Liver (tissue), 9 donors: ENCODE measurements around the gene EFCAB12. TPM values are rescaled to one million over a fixed set of nuclear protein-coding genes. Genes with fewer than 3 reads are reported as not detected.

Experiments
- DNase-seq: peaks from one replicate; pipeline ENCODE4 v3.0.0-alpha.2; 2017; ENCODE audit warnings: low spot score
- H3K27ac ChIP-seq, 2 donors: one replicate each; pipeline ENCODE4 v1.7.0; 2013; ENCODE audit warnings: inconsistent platforms in 2 of 2, low read length in 2 of 2, control low read depth in 1 of 2, low read depth in 1 of 2, mild to moderate bottlenecking in 1 of 2
- H3K27me3 ChIP-seq, 4 donors: one replicate each; pipeline versions ENCODE4 v1.6.1 to v1.7.0; 2013; ENCODE audit warnings: low read length in 3 of 4, inconsistent platforms in 1 of 4, mild to moderate bottlenecking in 1 of 4, moderate library complexity in 1 of 4; ENCODE audit not compliant: control insufficient read depth in 4 of 4, insufficient read depth in 4 of 4
- H3K36me3 ChIP-seq, 4 donors: one replicate each; pipeline versions ENCODE4 v1.6.1 to v1.7.0; 2013; ENCODE audit warnings: low read length in 3 of 4, mild to moderate bottlenecking in 3 of 4, low read depth in 1 of 4, moderate library complexity in 1 of 4; ENCODE audit not compliant: control insufficient read depth in 4 of 4, insufficient read depth in 3 of 4
- H3K4me1 ChIP-seq, 4 donors: one replicate each; pipeline versions ENCODE4 v1.6.1 to v1.7.0; 2013; ENCODE audit warnings: low read length in 3 of 4, mild to moderate bottlenecking in 3 of 4, moderate library complexity in 1 of 4; ENCODE audit not compliant: control insufficient read depth in 4 of 4, insufficient read depth in 4 of 4
- H3K4me3 ChIP-seq, 3 donors: one replicate each; pipeline versions ENCODE4 v1.6.1 to v1.7.0; 2013; ENCODE audit warnings: low read length in 3 of 3, control low read depth in 1 of 3, low read depth in 1 of 3, mild to moderate bottlenecking in 1 of 3
- H3K9ac ChIP-seq, 2 donors: one replicate each; pipeline ENCODE4 v1.7.0; 2013; ENCODE audit warnings: low read length in 2 of 2, mild to moderate bottlenecking in 2 of 2, moderate library complexity in 2 of 2, control low read depth in 1 of 2, low read depth in 1 of 2
- H3K9me3 ChIP-seq, 4 donors: one replicate each; pipeline versions ENCODE4 v1.6.1 to v1.7.0; 2013; ENCODE audit warnings: low read length in 3 of 4; ENCODE audit not compliant: control insufficient read depth in 4 of 4
- ATF3 ChIP-seq: IDR thresholded peaks from 2 replicates; pipeline ENCODE4 v1.6.1; 2016; ENCODE audit warnings: antibody characterized with exemption
- EGR1 ChIP-seq, 2 donors: IDR thresholded peaks; 2 replicates each; pipeline ENCODE4 v1.6.1; 2016 to 2018; ENCODE audit warnings: antibody characterized with exemption in 2 of 2, low read depth in 2 of 2
- GABPA ChIP-seq, 2 donors: IDR thresholded peaks in 1 of 2; conservative IDR thresholded peaks in 1 of 2; 2 replicates each; pipeline ENCODE4 v1.6.1; 2016; ENCODE audit warnings: antibody characterized with exemption in 2 of 2, mild to moderate bottlenecking in 1 of 2, moderate library complexity in 1 of 2
- HNF4A ChIP-seq, 2 donors: conservative IDR thresholded peaks; 2 replicates each; pipeline ENCODE4 v1.6.1; 2016; ENCODE audit warnings: antibody characterized with exemption in 2 of 2, mild to moderate bottlenecking in 2 of 2
- HNF4G ChIP-seq: IDR thresholded peaks from 2 replicates; pipeline ENCODE4 v1.6.1; 2016; ENCODE audit warnings: antibody characterized with exemption
- JUND ChIP-seq, 2 donors: IDR thresholded peaks; 2 replicates each; pipeline ENCODE4 v1.6.1; 2016; ENCODE audit warnings: antibody characterized with exemption in 2 of 2
- MAX ChIP-seq: IDR thresholded peaks from 2 replicates; pipeline ENCODE4 v1.6.1; 2016; ENCODE audit warnings: antibody characterized with exemption
- NR2F2 ChIP-seq: IDR thresholded peaks from 2 replicates; pipeline ENCODE4 v1.6.1; 2016; ENCODE audit warnings: antibody characterized with exemption
- RAD21 ChIP-seq, 2 donors: IDR thresholded peaks; 2 replicates each; pipeline ENCODE4 v1.6.1; 2016; ENCODE audit warnings: antibody characterized with exemption in 2 of 2, mild to moderate bottlenecking in 2 of 2
- RXRA ChIP-seq, 2 donors: IDR thresholded peaks; 2 replicates each; pipeline ENCODE4 v1.6.1; 2017 to 2018; ENCODE audit warnings: antibody characterized with exemption in 2 of 2, mild to moderate bottlenecking in 1 of 2
- SP1 ChIP-seq: IDR thresholded peaks from 2 replicates; pipeline ENCODE4 v1.6.1; 2018; ENCODE audit warnings: antibody characterized with exemption, mild to moderate bottlenecking
- TAF1 ChIP-seq: conservative IDR thresholded peaks from 2 replicates; pipeline ENCODE4 v1.6.1; 2016; ENCODE audit warnings: antibody characterized with exemption, mild to moderate bottlenecking
- YY1 ChIP-seq: IDR thresholded peaks from 2 replicates; pipeline ENCODE4 v1.6.1; 2016; ENCODE audit warnings: antibody characterized with exemption, mild to moderate bottlenecking
- ZBTB33 ChIP-seq: IDR thresholded peaks from 2 replicates; pipeline ENCODE4 v1.6.1; 2016; ENCODE audit warnings: antibody characterized with exemption
- WGBS: extraction: QIAGEN DNeasy Blood & Tissue Kit; methylation state at CpG from one replicate; pipeline ENCODE4 v1.1.7; 2013; 5-methylcytosine and 5-hydroxymethylcytosine counted together
- polyA plus RNA-seq, 2 donors: library from polyadenylated mRNA; stranded (reverse) in 1 of 2; unstranded in 1 of 2; fragments of 200-250 nt in 1 of 2; fragments of >200 nt in 1 of 2; fragmentation: Nextera tagmentation in 1 of 2; extraction: Ambion mirVana in 1 of 2; gene quantifications; one replicate each; pipeline versions ENCODE4 v1.2.1 to v1.2.3, GENCODE V29; 2013 to 2015
- total RNA-seq, 2 donors: library from RNA; depleted of rRNA; stranded (reverse); fragments of >200 nt; gene quantifications; one replicate each; pipeline ENCODE4 v1.2.3, GENCODE V29; 2014
- donor health status: healthy.
- donor health status: healthy.
- donor health status: healthy.
- donor health status: healthy.
- donor health status: healthy.

EFCAB12 gene
- total and polyA plus RNA-seq, 4 donors: 0.37 to 2.4 (median 0.65) TPM

GRCh38 chr3:129382366-129382765 lies 46.1 kb downstream of the EFCAB12 start:
- Histone ChIP-seq H3K27ac (no peak overlapping the region), H3K27me3 (no peaks in the 10 kb centered on the region), H3K4me3 (no peak overlapping the region), H3K4me1 (peaks cover 0 to 8% (median 5%) of the 10 kb centered on the region in 4 donors), H3K9me3 (no peaks in the 10 kb centered on the region), H3K9ac (no peak overlapping the region), H3K36me3 (peaks cover 0 to 2% (median 0%) of the 10 kb centered on the region in 4 donors)
- WGBS: 92% methylated on average over 2 of the region's 2 CpGs
- no peak for TF ChIP-seq NR2F2
- TF ChIP-seq ZBTB33: no peak
- TF ChIP-seq YY1: no peak
- TF ChIP-seq SP1: no peak
- no peak for TF ChIP-seq HNF4G
- no peak for TF ChIP-seq JUND (IDR thresholded peaks at IDR 0.05)
- TF ChIP-seq TAF1: no peak
- no peak for TF ChIP-seq MAX
- no peak for TF ChIP-seq RXRA (IDR thresholded peaks at IDR 0.05)
- no peak for TF ChIP-seq HNF4A (conservative IDR thresholded peaks at IDR 0.05)
- no peak for TF ChIP-seq ATF3
- no peak for DNase-seq

GRCh38 chr3:129379582-129380358 lies 48.7 kb downstream of the EFCAB12 start:
- no peak overlapping the region for H3K27ac ChIP-seq
- 94% methylated on average over 7 of the region's 7 CpGs for WGBS
- peaks cover 0 to 8% (median 5%) of the 10 kb centered on the region in 4 donors for H3K4me1 ChIP-seq
- no peaks in the 10 kb centered on the region for H3K9me3 ChIP-seq
- TF ChIP-seq EGR1 (IDR thresholded peaks at IDR 0.05; ENCODE audit: low read depth in 2 of 2): no peak
- TF ChIP-seq HNF4A (conservative IDR thresholded peaks at IDR 0.05): no peak
- TF ChIP-seq GABPA (IDR thresholded peaks at IDR 0.05 in 1 of 2, conservative IDR thresholded peaks at IDR 0.05 in 1 of 2): no peak
- TF ChIP-seq JUND (IDR thresholded peaks at IDR 0.05): no peak
- no peak for DNase-seq
- H3K36me3 ChIP-seq: no peaks in the 10 kb centered on the region
- H3K4me3 ChIP-seq: no peak overlapping the region
- no peaks in the 10 kb centered on the region for H3K27me3 ChIP-seq
- H3K9ac ChIP-seq: no peak overlapping the region

GRCh38 chr3:129378949-129379348 lies 49.5 kb downstream of the EFCAB12 start:
- DNase-seq: no peak
- Histone ChIP-seq H3K4me3 (no peak overlapping the region), H3K27ac (no peak overlapping the region), H3K27me3 (no peaks in the 10 kb centered on the region), H3K4me1 (peaks cover 0 to 8% (median 5%) of the 10 kb centered on the region in 4 donors), H3K9me3 (no peaks in the 10 kb centered on the region), H3K36me3 (no peaks in the 10 kb centered on the region), H3K9ac (no peak overlapping the region)
- 27% methylated on average over 1 of the region's 1 CpG for WGBS
- peak; percentile 44 to 69 for TF ChIP-seq HNF4A (conservative IDR thresholded peaks at IDR 0.05)
- no peak for TF ChIP-seq RAD21 (IDR thresholded peaks at IDR 0.05)
- TF ChIP-seq RXRA (IDR thresholded peaks at IDR 0.05): peak in 1 of 2 donors; percentile 46
- peak; percentile 79 for TF ChIP-seq NR2F2
- peak; percentile 83 for TF ChIP-seq SP1
- no peak for TF ChIP-seq HNF4G
- peak in 1 of 2 donors; percentile 45 for TF ChIP-seq EGR1 (IDR thresholded peaks at IDR 0.05; ENCODE audit: low read depth in 2 of 2)
